ENCODE data around the gene FBXW11. TPM values are rescaled to one million over a fixed set of nuclear protein-coding genes. Genes with fewer than 3 reads are reported as not detected.
A peak's percentile ranks its signal among the peaks of the same experiment; 100 is the strongest.

Gene FBXW11
- total RNA-seq, 1 donor from 2014 or later, result 62.1 TPM

DNA sequence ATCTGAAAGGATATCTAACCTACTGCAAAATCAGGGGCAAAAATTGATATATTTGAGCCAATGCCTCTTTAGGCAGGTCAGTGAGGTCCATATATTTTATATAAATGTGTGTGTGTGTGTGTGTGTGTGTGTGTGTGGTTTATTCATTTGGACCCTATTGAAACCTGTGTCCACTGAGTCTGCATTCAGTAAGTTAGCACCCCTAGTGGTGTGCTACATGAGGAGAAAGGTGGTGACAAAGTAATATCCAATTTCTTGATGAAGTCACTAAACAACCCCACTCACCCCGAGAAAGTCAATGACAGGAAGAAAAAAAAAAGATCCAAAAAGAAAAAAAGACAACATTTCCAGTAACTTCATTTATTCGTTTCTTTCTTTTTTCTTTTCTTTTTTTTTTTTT lies 4.1 kb downstream of the FBXW11 start:
- H3K36me3 Mint-ChIP-seq, result no peaks in the 10 kb centered on the region
- DNase-seq (ENCODE audit: low spot score in 2 of 2, unreplicated experiment in 2 of 2), result no peak
- H3K9me3 Mint-ChIP-seq, result no peaks in the 10 kb centered on the region
- H3K27ac Mint-ChIP-seq, result no peak overlapping the region
- TF ChIP-seq, protein P1, sequence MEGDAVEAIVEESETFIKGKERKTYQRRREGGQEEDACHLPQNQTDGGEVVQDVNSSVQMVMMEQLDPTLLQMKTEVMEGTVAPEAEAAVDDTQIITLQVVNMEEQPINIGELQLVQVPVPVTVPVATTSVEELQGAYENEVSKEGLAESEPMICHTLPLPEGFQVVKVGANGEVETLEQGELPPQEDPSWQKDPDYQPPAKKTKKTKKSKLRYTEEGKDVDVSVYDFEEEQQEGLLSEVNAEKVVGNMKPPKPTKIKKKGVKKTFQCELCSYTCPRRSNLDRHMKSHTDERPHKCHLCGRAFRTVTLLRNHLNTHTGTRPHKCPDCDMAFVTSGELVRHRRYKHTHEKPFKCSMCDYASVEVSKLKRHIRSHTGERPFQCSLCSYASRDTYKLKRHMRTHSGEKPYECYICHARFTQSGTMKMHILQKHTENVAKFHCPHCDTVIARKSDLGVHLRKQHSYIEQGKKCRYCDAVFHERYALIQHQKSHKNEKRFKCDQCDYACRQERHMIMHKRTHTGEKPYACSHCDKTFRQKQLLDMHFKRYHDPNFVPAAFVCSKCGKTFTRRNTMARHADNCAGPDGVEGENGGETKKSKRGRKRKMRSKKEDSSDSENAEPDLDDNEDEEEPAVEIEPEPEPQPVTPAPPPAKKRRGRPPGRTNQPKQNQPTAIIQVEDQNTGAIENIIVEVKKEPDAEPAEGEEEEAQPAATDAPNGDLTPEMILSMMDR (IDR thresholded peaks at IDR 0.05; ENCODE audit: unreplicated experiment), result peak; percentile 22
- no peak overlapping the region for H3K4me3 Mint-ChIP-seq
- peaks cover 41% of the 10 kb centered on the region for H3K4me1 Mint-ChIP-seq
- H3K27me3 Mint-ChIP-seq (ENCODE audit: low read depth), result no peaks in the 10 kb centered on the region

DNA sequence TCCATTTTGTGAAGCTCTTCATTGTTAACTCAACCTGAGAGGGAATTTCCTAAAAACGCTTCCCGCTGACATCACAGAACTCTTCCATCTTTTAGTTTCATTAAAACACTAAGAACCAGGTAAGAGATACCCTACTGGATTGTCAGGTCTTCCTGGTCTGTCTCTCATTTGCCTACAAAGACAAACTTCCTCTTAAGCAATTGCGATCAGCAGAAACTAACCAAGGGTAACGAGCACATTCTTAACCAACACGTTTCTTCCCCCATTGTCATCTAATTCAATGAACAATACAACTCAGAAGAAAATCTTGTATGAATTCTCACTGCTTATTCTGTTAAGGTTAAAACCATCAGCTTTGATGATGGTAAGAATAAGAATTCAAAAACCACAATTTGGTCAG lies 6.6 kb downstream of the FBXW11 start:
- TF ChIP-seq, protein P1 (IDR thresholded peaks at IDR 0.05; ENCODE audit: unreplicated experiment), result no peak
- Mint-ChIP-seq H3K27me3 (ENCODE audit: low read depth) (no peaks in the 10 kb centered on the region), H3K4me3 (no peak overlapping the region), H3K36me3 (peaks cover 5% of the 10 kb centered on the region), H3K27ac (peak overlapping the region; percentile 18), H3K4me1 (peaks cover 30% of the 10 kb centered on the region), H3K9me3 (no peaks in the 10 kb centered on the region)
- no peak for DNase-seq (ENCODE audit: low spot score in 2 of 2, unreplicated experiment in 2 of 2)

DNA sequence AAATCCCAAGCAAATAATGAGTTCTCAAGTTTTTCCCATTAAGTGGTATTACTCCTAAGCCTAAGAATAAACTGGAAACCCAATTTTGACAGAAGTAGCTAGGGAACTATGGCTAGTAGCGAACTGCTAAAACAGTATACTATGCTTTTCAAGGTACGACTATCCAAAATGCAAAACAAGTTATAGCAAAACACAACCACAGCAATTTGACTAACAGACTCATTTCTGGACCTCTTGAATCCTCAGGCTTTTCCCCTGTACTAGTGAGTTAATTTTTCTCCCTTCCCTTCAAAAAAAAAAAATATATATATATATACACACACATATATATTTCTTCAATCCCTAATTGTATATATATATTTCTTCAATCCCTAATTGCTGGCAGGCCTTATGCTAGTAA lies 7.3 kb downstream of the FBXW11 start:
- no peak for DNase-seq (ENCODE audit: low spot score in 2 of 2, unreplicated experiment in 2 of 2)
- Mint-ChIP-seq H3K27ac (no peak overlapping the region), H3K36me3 (peaks cover 5% of the 10 kb centered on the region), H3K4me3 (no peak overlapping the region), H3K27me3 (ENCODE audit: low read depth) (no peaks in the 10 kb centered on the region), H3K9me3 (no peaks in the 10 kb centered on the region), H3K4me1 (peaks cover 27% of the 10 kb centered on the region)
- TF ChIP-seq, protein P1 (IDR thresholded peaks at IDR 0.05; ENCODE audit: unreplicated experiment), result no peak

DNA sequence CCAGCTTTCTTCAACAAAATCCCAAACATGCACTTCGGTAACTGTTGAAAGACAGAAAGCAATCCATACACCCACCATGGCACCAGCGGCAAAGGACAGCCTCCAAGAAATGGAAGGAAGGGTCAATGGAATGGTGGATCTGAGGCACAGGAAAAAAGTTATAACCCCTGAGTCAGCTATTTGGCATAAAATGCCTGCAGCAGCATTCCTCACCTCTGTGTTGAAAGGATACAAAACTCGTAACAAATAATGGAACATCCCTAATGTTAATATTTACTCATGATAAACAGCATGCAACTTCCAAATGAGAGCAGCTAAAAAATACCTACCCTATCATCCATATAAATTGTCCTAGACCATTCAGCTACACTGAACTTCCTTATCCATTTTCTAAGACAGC lies 9.4 kb downstream of the FBXW11 start:
- Mint-ChIP-seq H3K36me3 (peaks cover 9% of the 10 kb centered on the region), H3K27me3 (ENCODE audit: low read depth) (no peaks in the 10 kb centered on the region), H3K4me1 (peaks cover 19% of the 10 kb centered on the region), H3K27ac (no peak overlapping the region), H3K4me3 (no peak overlapping the region), H3K9me3 (no peaks in the 10 kb centered on the region)
- TF ChIP-seq, protein P1 (IDR thresholded peaks at IDR 0.05; ENCODE audit: unreplicated experiment), result no peak
- DNase-seq (ENCODE audit: low spot score in 2 of 2, unreplicated experiment in 2 of 2), result no peak

DNA sequence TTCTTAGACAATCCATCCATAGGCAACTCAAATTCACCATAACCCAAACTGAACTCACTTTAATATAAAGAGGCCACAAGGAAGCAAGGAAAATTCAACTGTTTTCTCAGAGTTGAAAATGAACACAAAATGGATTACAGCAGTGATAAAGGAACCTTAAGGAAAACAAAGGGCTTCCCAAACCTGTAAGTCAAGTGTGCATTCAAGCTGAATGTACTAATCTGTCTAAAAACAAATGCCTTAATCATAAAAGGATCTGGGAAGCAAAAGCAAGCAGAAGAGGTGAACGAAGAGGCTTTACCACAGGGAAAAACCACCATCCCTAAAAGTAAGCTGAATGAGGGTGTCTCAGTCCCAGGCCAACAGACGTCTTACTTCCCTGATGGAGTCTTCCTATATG lies 13.6 kb downstream of the FBXW11 start:
- no peaks in the 10 kb centered on the region for H3K27me3 Mint-ChIP-seq (ENCODE audit: low read depth)
- DNase-seq (ENCODE audit: low spot score in 2 of 2, unreplicated experiment in 2 of 2), result no peak
- peak overlapping the region; percentile 37 for H3K27ac Mint-ChIP-seq
- peaks cover 17% of the 10 kb centered on the region for H3K4me1 Mint-ChIP-seq
- peaks cover 23% of the 10 kb centered on the region for H3K36me3 Mint-ChIP-seq
- TF ChIP-seq, protein P1 (IDR thresholded peaks at IDR 0.05; ENCODE audit: unreplicated experiment), result no peak
- no peaks in the 10 kb centered on the region for H3K9me3 Mint-ChIP-seq
- no peak overlapping the region for H3K4me3 Mint-ChIP-seq

DNA sequence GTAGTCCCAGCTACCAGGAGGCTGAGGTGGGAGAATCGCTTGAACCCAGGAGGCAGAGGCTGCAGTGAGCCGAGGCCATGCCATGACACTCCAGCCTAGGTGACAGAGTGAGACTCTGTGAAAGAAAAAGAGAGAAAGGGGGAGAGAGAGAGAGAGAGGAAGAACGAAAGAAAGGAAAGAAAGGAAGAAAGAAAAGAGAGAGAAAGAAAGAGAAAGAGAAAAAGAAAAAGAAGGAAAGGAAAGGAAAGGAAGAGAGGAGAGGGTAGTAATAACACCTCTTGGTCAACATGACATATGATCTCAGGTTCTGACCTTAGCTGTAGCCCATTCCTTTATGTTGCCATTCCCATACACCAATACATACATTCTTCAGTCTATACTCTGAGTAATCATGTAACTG lies 14.1 kb downstream of the FBXW11 start:
- Mint-ChIP-seq H3K36me3 (peaks cover 23% of the 10 kb centered on the region), H3K4me3 (no peak overlapping the region), H3K27ac (peak overlapping the region; percentile 37), H3K4me1 (peaks cover 12% of the 10 kb centered on the region), H3K9me3 (no peaks in the 10 kb centered on the region), H3K27me3 (ENCODE audit: low read depth) (no peaks in the 10 kb centered on the region)
- TF ChIP-seq, protein P1 (IDR thresholded peaks at IDR 0.05; ENCODE audit: unreplicated experiment), result no peak
- DNase-seq (ENCODE audit: low spot score in 2 of 2, unreplicated experiment in 2 of 2), result no peak
